HepG2 (cell line): ENCODE data around the gene ADCY9. TPM values are rescaled to one million over a fixed set of nuclear protein-coding genes. Genes with fewer than 3 reads are reported as not detected.
A peak's percentile ranks its signal among the peaks of the same experiment; 100 is the strongest.

Source experiments
- CENPT ChIP-seq: sonication (generic); formaldehyde crosslinking; IDR thresholded peaks from 2 replicates; pipeline ENCODE4 v1.8.0; 2022; ENCODE audit warnings: low read depth, mild to moderate bottlenecking, moderate library complexity, missing genetic modification reagents
- FOXM1 ChIP-seq: sonication (generic); formaldehyde crosslinking; IDR thresholded peaks from 2 replicates; pipeline ENCODE4 v1.5.0; 2020; ENCODE audit warnings: missing genetic modification reagents
- LCORL ChIP-seq, 2 experiments: fragments of 450-650 bp in 1 of 2; sonication (generic) in 1 of 2; formaldehyde crosslinking in 1 of 2; IDR thresholded peaks; 2 replicates each; pipeline versions ENCODE4 v1.5.0 to v1.6.1; 2017 to 2020; ENCODE audit warnings: antibody characterized with exemption in 1 of 2, missing genetic modification reagents in 1 of 2
- SOX13 ChIP-seq, 3 experiments: fragments of 450-650 bp in 1 of 3; sonication (generic) in 1 of 3; formaldehyde crosslinking in 1 of 3; IDR thresholded peaks in 2 of 3; conservative IDR thresholded peaks in 1 of 3; 2 replicates each; pipeline versions ENCODE4 v1.5.0 to v1.6.1; 2016 to 2020; ENCODE audit warnings: antibody characterized with exemption in 1 of 3, mild to moderate bottlenecking in 1 of 3, missing compliant biosample characterization in 1 of 3, missing genetic modification reagents in 1 of 3, moderate library complexity in 1 of 3
- ZBTB2 ChIP-seq: sonication (generic); formaldehyde crosslinking; IDR thresholded peaks from 2 replicates; pipeline ENCODE4 v1.8.0; 2022; ENCODE audit warnings: low read depth, missing genetic modification reagents
- ZNF143 ChIP-seq: sonication (generic); formaldehyde crosslinking; IDR thresholded peaks from 2 replicates; pipeline ENCODE4 v1.4.0; 2020; ENCODE audit warnings: missing genetic modification reagents
- ZNF253 ChIP-seq: sonication (generic); formaldehyde crosslinking; IDR thresholded peaks from 2 replicates; pipeline ENCODE4 v1.8.0; 2022; ENCODE audit warnings: mild to moderate bottlenecking, missing genetic modification reagents, borderline replicate concordance
- ZNF260 ChIP-seq: sonication (generic); formaldehyde crosslinking; IDR thresholded peaks from 2 replicates; pipeline ENCODE4 v1.4.0; 2020; ENCODE audit warnings: missing genetic modification reagents, low read depth, mild to moderate bottlenecking, borderline replicate concordance
- ZNF367 ChIP-seq: sonication (generic); formaldehyde crosslinking; IDR thresholded peaks from 2 replicates; pipeline ENCODE4 v1.4.0; 2020; ENCODE audit warnings: missing genetic modification reagents, borderline replicate concordance
- ZNF619 ChIP-seq: sonication (generic); formaldehyde crosslinking; IDR thresholded peaks from 2 replicates; pipeline ENCODE4 v1.4.0; 2020; ENCODE audit warnings: mild to moderate bottlenecking, missing genetic modification reagents
- ZNF770 ChIP-seq: sonication (generic); formaldehyde crosslinking; IDR thresholded peaks from 2 replicates; pipeline ENCODE4 v1.5.0; 2020; ENCODE audit warnings: mild to moderate bottlenecking, missing genetic modification reagents
- ZSCAN20 ChIP-seq: sonication (generic); formaldehyde crosslinking; IDR thresholded peaks from 2 replicates; pipeline ENCODE4 v1.4.0; 2020; ENCODE audit warnings: missing genetic modification reagents, mild to moderate bottlenecking, borderline replicate concordance
- polyA plus RNA-seq, 8 experiments: library from polyadenylated mRNA; depleted of rRNA in 3 of 8; stranded (reverse) in 7 of 8; unstranded in 1 of 8; fragments of >200 nt; fragmentation: Illumina TruSeq in 4 of 8; extraction: Trizol in 4 of 8; gene quantifications; 2 replicates each; pipeline versions ENCODE4 v1.2.1 to v1.2.3, GENCODE V29; 2011 to 2016; ENCODE audit warnings: low read depth in 4 of 8, missing spikeins in 1 of 8, mixed read lengths in 1 of 8; ENCODE audit not compliant: insufficient read depth in 1 of 8
- total RNA-seq, 5 experiments: library from RNA; depleted of rRNA; stranded (reverse); fragments of >200 nt; fragmentation: Illumina TruSeq; extraction: Trizol; gene quantifications; 2 replicates each; pipeline ENCODE4 v1.2.3, GENCODE V29; 2016; ENCODE audit warnings: low read depth in 1 of 5
- TF ChIP-seq, protein P1 (sequence below): sonication (generic); formaldehyde crosslinking; IDR thresholded peaks from 2 replicates; pipeline ENCODE4 v1.4.0; 2020; ENCODE audit warnings: mild to moderate bottlenecking, missing genetic modification reagents
- TF ChIP-seq, protein P2 (sequence below): sonication (generic); formaldehyde crosslinking; IDR thresholded peaks from 2 replicates; pipeline ENCODE4 v1.4.0; 2020; ENCODE audit warnings: missing genetic modification reagents

Gene ADCY9
- total and polyA plus RNA-seq, 2 of the 13 experiments (the other 11 are each of a cell fraction or from before 2014, with no cell fraction given), result 11.2 to 13.9 TPM

DNA sequence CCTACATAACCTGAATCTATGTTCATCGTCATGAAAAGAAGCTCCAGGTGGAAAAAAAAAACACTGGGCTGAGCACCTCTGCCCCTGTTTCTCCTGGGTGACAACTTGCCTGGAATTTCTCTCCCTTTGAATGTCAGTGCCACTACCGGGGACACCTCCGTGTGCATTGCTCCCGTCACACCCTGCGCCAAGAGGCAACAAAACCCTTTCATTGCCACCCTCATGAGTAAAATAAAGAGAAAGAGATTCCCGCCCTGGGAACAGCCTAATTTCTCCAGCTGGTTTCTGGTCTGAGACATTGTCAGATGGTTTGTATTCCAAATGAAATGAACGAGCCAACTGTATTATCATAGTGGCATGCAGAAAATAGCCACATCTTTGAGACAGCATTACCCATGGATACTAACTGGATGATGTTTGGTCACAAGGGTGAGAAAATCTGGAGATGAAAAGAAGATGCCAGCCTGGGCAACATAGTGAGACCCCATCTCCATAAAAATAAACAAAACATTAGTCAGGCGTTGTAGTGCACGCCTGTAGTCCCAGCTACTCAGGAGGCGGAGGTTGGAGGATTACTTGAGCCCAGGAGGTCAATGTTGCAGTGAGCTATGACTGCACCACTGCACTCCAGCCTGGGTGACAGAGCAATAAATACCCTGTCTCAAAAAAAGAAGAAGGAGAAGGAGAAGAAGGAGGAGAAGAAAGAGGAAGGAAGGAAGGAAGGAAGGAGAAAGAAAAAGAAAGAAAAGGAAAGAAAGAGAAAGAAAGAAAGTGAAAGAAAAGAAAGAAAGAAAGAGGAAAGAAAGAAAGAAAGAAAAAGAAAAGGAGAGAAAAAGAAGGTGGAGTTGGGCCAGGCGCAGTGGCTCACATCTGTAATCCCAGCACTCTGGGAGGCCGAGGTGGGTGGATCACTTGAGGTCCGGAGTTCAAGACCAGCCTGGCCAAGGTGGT is 42.2 kb upstream of the ADCY9 start (continued):
- no peak for TF ChIP-seq CENPT (CRISPR knock-in tag)
- TF ChIP-seq LCORL (IDR thresholded peaks at IDR 0.05), result no peak
- TF ChIP-seq LCORL (CRISPR knock-in tag; IDR thresholded peaks at IDR 0.05), result no peak
- TF ChIP-seq ZNF770 (CRISPR knock-in tag), result no peak
- no peak for TF ChIP-seq SOX13 (IDR thresholded peaks at IDR 0.05)
- no peak for TF ChIP-seq SOX13 (CRISPR knock-in tag; conservative IDR thresholded peaks at IDR 0.05 in 1 of 2, IDR thresholded peaks at IDR 0.05 in 1 of 2)
- 0 out of 2 replicates have a peak, but pooled peaks have one; percentile 31 for TF ChIP-seq ZNF143 (CRISPR knock-in tag)
- TF ChIP-seq, protein P1, sequence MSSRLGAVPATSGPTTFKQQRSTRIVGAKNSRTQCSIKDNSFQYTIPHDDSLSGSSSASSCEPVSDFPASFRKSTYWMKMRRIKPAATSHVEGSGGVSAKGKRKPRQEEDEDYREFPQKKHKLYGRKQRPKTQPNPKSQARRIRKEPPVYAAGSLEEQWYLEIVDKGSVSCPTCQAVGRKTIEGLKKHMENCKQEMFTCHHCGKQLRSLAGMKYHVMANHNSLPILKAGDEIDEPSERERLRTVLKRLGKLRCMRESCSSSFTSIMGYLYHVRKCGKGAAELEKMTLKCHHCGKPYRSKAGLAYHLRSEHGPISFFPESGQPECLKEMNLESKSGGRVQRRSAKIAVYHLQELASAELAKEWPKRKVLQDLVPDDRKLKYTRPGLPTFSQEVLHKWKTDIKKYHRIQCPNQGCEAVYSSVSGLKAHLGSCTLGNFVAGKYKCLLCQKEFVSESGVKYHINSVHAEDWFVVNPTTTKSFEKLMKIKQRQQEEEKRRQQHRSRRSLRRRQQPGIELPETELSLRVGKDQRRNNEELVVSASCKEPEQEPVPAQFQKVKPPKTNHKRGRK (CRISPR knock-in tag), result peak; percentile 94
- TF ChIP-seq, protein P2, sequence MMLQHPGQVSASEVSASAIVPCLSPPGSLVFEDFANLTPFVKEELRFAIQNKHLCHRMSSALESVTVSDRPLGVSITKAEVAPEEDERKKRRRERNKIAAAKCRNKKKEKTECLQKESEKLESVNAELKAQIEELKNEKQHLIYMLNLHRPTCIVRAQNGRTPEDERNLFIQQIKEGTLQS, result no peak
- no peak for TF ChIP-seq ZSCAN20 (CRISPR knock-in tag)
- no peak for TF ChIP-seq ZNF260 (CRISPR knock-in tag)
- no peak for TF ChIP-seq ZBTB2 (CRISPR knock-in tag)
- TF ChIP-seq ZNF619 (CRISPR knock-in tag), result no peak
- no peak for TF ChIP-seq ZNF253 (CRISPR knock-in tag)
- no peak for TF ChIP-seq FOXM1
- no peak for TF ChIP-seq ZNF367
